Activated naive CD4-positive, alpha-beta T cell treated with anti-CD3 and anti-CD28 coated beads for 36 hours (primary cell): ENCODE measurements around the gene KLHL12. TPM values are rescaled to one million over a fixed set of nuclear protein-coding genes. Genes with fewer than 3 reads are reported as not detected.

Experiments used
- CTCF ChIA-PET: fragments of 350-600 bp; sonication (Branson Sonifier 250); formaldehyde crosslinking; loops from one replicate; lab custom pipeline; 2021; ENCODE audit warnings: antibody characterized with exemption; lab: Charles Lee
- DNase-seq: peaks from one replicate; pipeline ENCODE4 v3.0.0-alpha.2; 2020
- H3K27ac Mint-ChIP-seq: one replicate; pipeline ENCODE4 v1.8.0; 2021; ENCODE audit warnings: mild to moderate bottlenecking, mixed read lengths
- H3K27me3 Mint-ChIP-seq: one replicate; pipeline ENCODE4 v1.8.0; 2021; ENCODE audit warnings: low read depth, mixed read lengths
- H3K36me3 Mint-ChIP-seq: one replicate; pipeline ENCODE4 v1.8.0; 2021; ENCODE audit warnings: low read depth, mixed read lengths
- H3K4me1 Mint-ChIP-seq: one replicate; pipeline ENCODE4 v1.8.0; 2021; ENCODE audit warnings: low read depth, mixed read lengths
- H3K4me3 Mint-ChIP-seq: one replicate; pipeline ENCODE4 v1.8.0; 2021; ENCODE audit warnings: mild to moderate bottlenecking, moderate library complexity, mixed read lengths
- H3K9me3 Mint-ChIP-seq: one replicate; pipeline ENCODE4 v1.8.0; 2021; ENCODE audit warnings: mixed read lengths
- intact Hi-C: fragments of 100-400 bp; cut with micrococcal nuclease; formaldehyde crosslinking; loops from one replicate; pipeline ENCODE4 v1.15.1; 2023
- total RNA-seq, 2 experiments: library from RNA; stranded (reverse); gene quantifications; one replicate each; pipeline ENCODE4 v1.2.3, GENCODE V29; 2021

Gene KLHL12
- total RNA-seq, 2 experiments from 2014 or later = 42.5 to 42.6 TPM

GRCh38 chr1:202852163-202852904, 74.7 kb downstream of the KLHL12 start:
- no peaks in the 10 kb centered on the region for H3K27me3 Mint-ChIP-seq
- H3K36me3 Mint-ChIP-seq = no peaks in the 10 kb centered on the region
- CTCF ChIA-PET = interaction anchor here (0.5 to 3.5 kb wide), 9 partner anchors 20 to 170 kb away, joined by 3 to 23 read pairs (median 3); no protein-coding TSS in a partner anchor
- H3K4me3 Mint-ChIP-seq = no peak overlapping the region
- H3K9me3 Mint-ChIP-seq = no peaks in the 10 kb centered on the region
- no peak overlapping the region for H3K27ac Mint-ChIP-seq
- intact Hi-C loops = loop anchor here (1.0 to 2.0 kb wide), 2 partner anchors 46 to 102 kb away; no protein-coding TSS in a partner anchor
- DNase-seq = peak; percentile 69
- no peaks in the 10 kb centered on the region for H3K4me1 Mint-ChIP-seq

GRCh38 chr1:202850593-202851362, 76.3 kb downstream of the KLHL12 start:
- Mint-ChIP-seq H3K9me3 (no peaks in the 10 kb centered on the region), H3K27ac (no peak overlapping the region), H3K36me3 (no peaks in the 10 kb centered on the region), H3K4me1 (no peaks in the 10 kb centered on the region), H3K27me3 (peaks cover 2% of the 10 kb centered on the region), H3K4me3 (no peak overlapping the region)
- intact Hi-C loops = no loop called here
- CTCF ChIA-PET = interaction anchor here (0.9 to 3.5 kb wide), 4 partner anchors 20 to 104 kb away, joined by 3 to 23 read pairs (median 3); no protein-coding TSS in a partner anchor
- no peak for DNase-seq

GRCh38 chr1:202848191-202848542, 78.9 kb downstream of the KLHL12 start:
- DNase-seq = no peak
- H3K27ac Mint-ChIP-seq = no peak overlapping the region
- H3K27me3 Mint-ChIP-seq = peaks cover 2% of the 10 kb centered on the region
- H3K36me3 Mint-ChIP-seq = no peaks in the 10 kb centered on the region
- H3K4me1 Mint-ChIP-seq = no peaks in the 10 kb centered on the region
- CTCF ChIA-PET = interaction anchor here (1.5 kb wide), 1 partner anchor 128 kb away, joined by 4 read pairs; no protein-coding TSS in a partner anchor
- H3K4me3 Mint-ChIP-seq = no peak overlapping the region
- H3K9me3 Mint-ChIP-seq = no peaks in the 10 kb centered on the region
- intact Hi-C loops = no loop called here

- H3K27me3 Mint-ChIP-seq = peaks cover 2% of the 10 kb centered on the region
- intact Hi-C loops = no loop called here
- H3K27ac Mint-ChIP-seq = no peak overlapping the region
- no peaks in the 10 kb centered on the region for H3K4me1 Mint-ChIP-seq
- DNase-seq = no peak
- no peaks in the 10 kb centered on the region for H3K9me3 Mint-ChIP-seq
- H3K4me3 Mint-ChIP-seq = no peak overlapping the region
- CTCF ChIA-PET = no interaction called here
- H3K36me3 Mint-ChIP-seq = no peaks in the 10 kb centered on the region
Measured at GRCh38 chr1:202844935-202845334, 82.1 kb downstream of the KLHL12 start.

GRCh38 chr1:202844259-202844658, 82.8 kb downstream of the KLHL12 start:
- Mint-ChIP-seq H3K27me3 (peaks cover 2% of the 10 kb centered on the region), H3K36me3 (no peaks in the 10 kb centered on the region), H3K4me3 (no peak overlapping the region), H3K9me3 (no peaks in the 10 kb centered on the region), H3K27ac (no peak overlapping the region), H3K4me1 (no peaks in the 10 kb centered on the region)
- no peak for DNase-seq
- CTCF ChIA-PET = no interaction called here
- intact Hi-C loops = no loop called here

- Mint-ChIP-seq H3K36me3 (no peaks in the 10 kb centered on the region), H3K4me3 (no peak overlapping the region), H3K27me3 (peaks cover 3% of the 10 kb centered on the region), H3K4me1 (peaks cover under 1% of the 10 kb centered on the region), H3K27ac (no peak overlapping the region), H3K9me3 (no peaks in the 10 kb centered on the region)
- no peak for DNase-seq
- intact Hi-C loops = no loop called here
- CTCF ChIA-PET = interaction anchor here (0.6 kb wide), 1 partner anchor 59 kb away, joined by 4 read pairs; no protein-coding TSS in a partner anchor
Measured at GRCh38 chr1:202843081-202843480, 84.0 kb downstream of the KLHL12 start.

Other genes with a start within 250 kb of the KLHL12 start
- gene SYT2, start 216.8 kb downstream of the KLHL12 start, total RNA-seq = not detected
- 10 to 100 TPM; 16.8 to 18.2 TPM for gene KDM5B, start 118.8 kb downstream of the KLHL12 start, total RNA-seq
- under 1 TPM; 0.37 to 0.43 TPM for gene PCAT6, start 116.3 kb downstream of the KLHL12 start, total RNA-seq
- gene RABIF, start 38.1 kb downstream of the KLHL12 start, total RNA-seq = 1 to 10 TPM; 5.9 to 6.2 TPM
- 10 to 100 TPM; 75.5 to 77.0 TPM for gene ADIPOR1, start 31.1 kb upstream of the KLHL12 start, total RNA-seq
- gene CYB5R1, start 40.0 kb upstream of the KLHL12 start, total RNA-seq = 10 to 100 TPM; 13.5 to 14.1 TPM
- 10 to 100 TPM; 80.3 to 90.6 TPM for gene TMEM183A, start 80.1 kb upstream of the KLHL12 start, total RNA-seq
- 1 to 10 TPM; 4.5 to 6.5 TPM for gene PPFIA4, start 99.3 kb upstream of the KLHL12 start, total RNA-seq
- gene MYOG, start 158.8 kb upstream of the KLHL12 start, total RNA-seq = not detected
- gene ADORA1, start 200.5 kb upstream of the KLHL12 start, total RNA-seq = not detected
- gene MYBPH, start 248.6 kb upstream of the KLHL12 start, total RNA-seq = not detected